ENCODE results near the gene KCNQ1. TPM values are rescaled to one million over a fixed set of nuclear protein-coding genes. Genes with fewer than 3 reads are reported as not detected.

KCNQ1 gene
- total and polyA plus RNA-seq, 2 of the 13 experiments (the other 11 are each of a cell fraction or from before 2014, with no cell fraction given), result 0.02 to 0.08 TPM

- Histone ChIP-seq H3K27ac (ENCODE audit: extremely low read length, insufficient read depth, low read length) (no peak overlapping the region), H3K9me3 (ENCODE audit: low read length) (no peaks in the 10 kb centered on the region), H3K27me3 (ENCODE audit: control insufficient read depth in 1 of 2, insufficient read depth in 2 of 2, low read length in 2 of 2) (peaks cover 10 to 60% of the 10 kb centered on the region in 2 experiments; a peak in 4 of 5 replicates), H3K4me3 (replicated peaks in 1 of 3; ENCODE audit: insufficient read depth in 1 of 3, low read depth in 2 of 3, low read length in 3 of 3) (no peak overlapping the region), H3K4me2 (ENCODE audit: low read depth, low read length) (no peak overlapping the region), H3K36me3 (replicated peaks in 1 of 2; ENCODE audit: control insufficient read depth in 1 of 2, insufficient read depth in 2 of 2, low read length in 2 of 2) (no peaks in the 10 kb centered on the region), H2AFZ (ENCODE audit: low read length) (no peak overlapping the region), H4K20me1 (ENCODE audit: insufficient read depth, low read length) (no peaks in the 10 kb centered on the region), H3K79me2 (ENCODE audit: insufficient read depth, low read length) (no peaks in the 10 kb centered on the region), H3K9ac (ENCODE audit: insufficient read depth, low read depth, low read length) (no peak overlapping the region), H3K4me1 (ENCODE audit: insufficient read depth, low read length) (no peaks in the 10 kb centered on the region)
- in situ Hi-C loops (cut with HindIII; ENCODE audit: extremely low pct_ligation_motif_present, low pct_unique_long_range_greater_than_20kb), result loop anchor here (5.0 kb wide), 1 partner anchor 466 kb away; no protein-coding TSS in a partner anchor
- ChIA-PET CTCF (ENCODE audit: low intra/inter-chr PET ratio, low total read pairs) (interaction anchor here (4.9 kb wide), 1 partner anchor 101 kb away, joined by 111 read pairs; no protein-coding TSS in a partner anchor), POLR2A (no interaction called here)
- WGBS (ENCODE audit: low lambda C conversion rate), result 10% methylated on average over 1 of the region's 1 CpG
- no peak for DNase-seq (ENCODE audit: low spot score)
- TF ChIP-seq NRL (CRISPR knock-in tag; IDR thresholded peaks at IDR 0.05; ENCODE audit: borderline replicate concordance), result no peak
- TF ChIP-seq SMAD9 (CRISPR knock-in tag; IDR thresholded peaks at IDR 0.05), result no peak
- TF ChIP-seq ZMAT5 (CRISPR knock-in tag; IDR thresholded peaks at IDR 0.05; ENCODE audit: borderline replicate concordance, low read depth), result no peak
- TF ChIP-seq STAT5B (CRISPR knock-in tag; IDR thresholded peaks at IDR 0.05), result no peak
- no peak for TF ChIP-seq SP1 (IDR thresholded peaks at IDR 0.05)
- TF ChIP-seq SP1 (CRISPR knock-in tag; IDR thresholded peaks at IDR 0.05), result no peak
- no peak for TF ChIP-seq KAT8 (CRISPR knock-in tag; IDR thresholded peaks at IDR 0.05)
- TF ChIP-seq HMGXB3 (CRISPR knock-in tag; IDR thresholded peaks at IDR 0.05; ENCODE audit: borderline replicate concordance), result no peak
- TF ChIP-seq ZBTB20 (CRISPR knock-in tag; IDR thresholded peaks at IDR 0.05; ENCODE audit: borderline replicate concordance, low read depth), result no peak
- TF ChIP-seq FOXJ3 (CRISPR knock-in tag; IDR thresholded peaks at IDR 0.05; ENCODE audit: borderline replicate concordance), result no peak
- no TSS peak for BruUV-seq (replicated peaks)
- intact Hi-C loops (cut with micrococcal nuclease; ENCODE audit: unreplicated experiment), result no loop called here
- ATAC-seq, result no peak
- FAIRE-seq, result no peak
Measured at GRCh38 chr11:2431395-2431794, 13.4 kb upstream of the KCNQ1 start.

All from HepG2 (cell line).